SK-N-SH treated with all-trans-retinoic acid at 6 μM for 48 hours (cell line): Measurements from ENCODE around the gene ZBTB7C.

Source experiments
- ARNTL ChIP-seq: fragments of 450-650 bp; formaldehyde crosslinking; IDR thresholded peaks from 2 replicates; pipeline ENCODE4 v1.5.0; 2020; ENCODE audit warnings: low read depth, mild to moderate bottlenecking, moderate library complexity, borderline replicate concordance
- CSDC2 ChIP-seq: fragments of 250-450 bp; sonication (Bioruptor Pico); IDR thresholded peaks from 2 replicates; pipeline ENCODE4 v1.5.0; 2020; ENCODE audit warnings: mild to moderate bottlenecking, moderate library complexity
- CSRNP3 ChIP-seq: fragments of 250-450 bp; sonication (Bioruptor Pico); IDR thresholded peaks from 2 replicates; pipeline ENCODE4 v1.5.1; 2021; ENCODE audit warnings: mild to moderate bottlenecking, moderate library complexity
- ISL1 ChIP-seq: fragments of 250-450 bp; sonication (Bioruptor Pico); IDR thresholded peaks from 2 replicates; pipeline ENCODE4 v2.1.2; 2022; ENCODE audit warnings: mild to moderate bottlenecking, moderate library complexity
- OSR1 ChIP-seq: fragments of 250-450 bp; sonication (Bioruptor Pico); IDR thresholded peaks from 2 replicates; pipeline ENCODE4 v1.8.0; 2022; ENCODE audit warnings: moderate library complexity, mild to moderate bottlenecking, inconsistent platforms
- PATZ1 ChIP-seq: fragments of 250-450 bp; sonication (Bioruptor Pico); IDR thresholded peaks from 2 replicates; pipeline ENCODE4 v1.8.0; 2020; ENCODE audit warnings: mild to moderate bottlenecking, moderate library complexity, borderline replicate concordance
- PPARA ChIP-seq: fragments of 250-450 bp; sonication (Bioruptor Pico); IDR thresholded peaks from 2 replicates; pipeline ENCODE4 v1.5.0; 2020; ENCODE audit warnings: mild to moderate bottlenecking, borderline replicate concordance
- RARB ChIP-seq: fragments of 250-450 bp; sonication (Bioruptor Pico); IDR thresholded peaks from 2 replicates; pipeline ENCODE4 v1.8.0; 2021; ENCODE audit warnings: mild to moderate bottlenecking, moderate library complexity
- SNAI2 ChIP-seq: fragments of 250-450 bp; sonication (Bioruptor Pico); IDR thresholded peaks from 2 replicates; pipeline ENCODE4 v1.5.0; 2020; ENCODE audit warnings: mild to moderate bottlenecking, moderate library complexity
- ZNF565 ChIP-seq: fragments of 450-650 bp; formaldehyde crosslinking; conservative IDR thresholded peaks from 2 replicates; pipeline ENCODE4 v1.5.0; 2020; ENCODE audit warnings: low read depth, mild to moderate bottlenecking, moderate library complexity

GRCh38 chr18:48036641-48037421 is 372.4 kb downstream of the ZBTB7C start:
- TF ChIP-seq ISL1, result no peak
- no peak for TF ChIP-seq ARNTL
- TF ChIP-seq CSDC2 (CRISPR knock-in tag), result no peak
- TF ChIP-seq CSRNP3, result no peak
- no peak for TF ChIP-seq SNAI2 (CRISPR knock-in tag)
- TF ChIP-seq RARB, result no peak
- TF ChIP-seq PATZ1, result no peak
- no peak for TF ChIP-seq ZNF565 (CRISPR knock-in tag)
- TF ChIP-seq OSR1 (CRISPR knock-in tag), result no peak
- TF ChIP-seq PPARA (CRISPR knock-in tag), result no peak
